ENCODE data around the gene NCKAP1. TPM values are rescaled to one million over a fixed set of nuclear protein-coding genes. Genes with fewer than 3 reads are reported as not detected.

NCKAP1 gene
- total RNA-seq, 1 donor from 2014 or later, result 106 TPM

DNA sequence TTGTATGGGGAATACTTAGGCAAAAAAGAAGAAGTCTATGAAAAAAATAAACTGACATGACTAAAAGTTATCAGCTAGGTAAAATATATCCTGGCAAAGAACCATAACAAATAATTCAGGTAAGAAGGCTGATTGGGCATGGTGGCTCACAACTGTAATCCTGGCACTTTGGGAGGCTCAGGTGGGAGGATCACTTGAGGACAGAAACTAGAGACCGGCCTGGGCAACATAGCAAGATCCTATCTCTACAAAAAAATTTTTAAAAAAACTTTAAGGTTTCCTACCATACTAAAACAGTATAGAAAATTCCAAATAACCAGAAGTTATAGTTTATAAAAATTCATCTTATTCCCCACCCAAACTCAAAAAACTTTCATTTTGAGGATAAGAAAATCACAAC lies 10.8 kb downstream of the NCKAP1 start:
- Mint-ChIP-seq H3K9me3 (no peaks in the 10 kb centered on the region), H3K4me1 (peaks cover 15% of the 10 kb centered on the region), H3K27ac (ENCODE audit: unreplicated experiment) (no peak overlapping the region), H3K36me3 (ENCODE audit: low read depth) (no peaks in the 10 kb centered on the region), H3K4me3 (no peak overlapping the region), H3K27me3 (ENCODE audit: low read depth) (no peaks in the 10 kb centered on the region)
- TF ChIP-seq, protein P1, sequence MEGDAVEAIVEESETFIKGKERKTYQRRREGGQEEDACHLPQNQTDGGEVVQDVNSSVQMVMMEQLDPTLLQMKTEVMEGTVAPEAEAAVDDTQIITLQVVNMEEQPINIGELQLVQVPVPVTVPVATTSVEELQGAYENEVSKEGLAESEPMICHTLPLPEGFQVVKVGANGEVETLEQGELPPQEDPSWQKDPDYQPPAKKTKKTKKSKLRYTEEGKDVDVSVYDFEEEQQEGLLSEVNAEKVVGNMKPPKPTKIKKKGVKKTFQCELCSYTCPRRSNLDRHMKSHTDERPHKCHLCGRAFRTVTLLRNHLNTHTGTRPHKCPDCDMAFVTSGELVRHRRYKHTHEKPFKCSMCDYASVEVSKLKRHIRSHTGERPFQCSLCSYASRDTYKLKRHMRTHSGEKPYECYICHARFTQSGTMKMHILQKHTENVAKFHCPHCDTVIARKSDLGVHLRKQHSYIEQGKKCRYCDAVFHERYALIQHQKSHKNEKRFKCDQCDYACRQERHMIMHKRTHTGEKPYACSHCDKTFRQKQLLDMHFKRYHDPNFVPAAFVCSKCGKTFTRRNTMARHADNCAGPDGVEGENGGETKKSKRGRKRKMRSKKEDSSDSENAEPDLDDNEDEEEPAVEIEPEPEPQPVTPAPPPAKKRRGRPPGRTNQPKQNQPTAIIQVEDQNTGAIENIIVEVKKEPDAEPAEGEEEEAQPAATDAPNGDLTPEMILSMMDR (conservative IDR thresholded peaks at IDR 0.05), result no peak
- no peak for DNase-seq (ENCODE audit: low read depth, low spot score)

DNA sequence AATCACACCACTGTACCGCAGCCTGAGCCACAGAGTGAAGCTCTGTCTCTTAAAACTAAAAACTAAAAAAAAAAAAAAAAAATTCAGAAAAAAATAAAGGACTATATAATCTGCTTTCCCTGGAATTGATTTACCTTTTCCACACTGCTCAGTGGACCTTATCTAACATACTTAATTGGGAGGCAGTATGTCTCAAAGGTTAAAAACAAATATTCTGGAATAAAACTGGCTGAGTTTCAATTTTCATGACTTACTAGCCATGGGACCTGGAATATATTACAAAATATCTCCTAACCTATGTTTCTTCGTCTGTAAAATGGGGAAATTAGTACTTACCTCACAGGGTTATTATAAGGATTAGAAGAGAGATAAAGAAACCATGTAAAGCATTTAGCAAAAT lies 11.8 kb downstream of the NCKAP1 start:
- DNase-seq (ENCODE audit: low read depth, low spot score), result no peak
- peaks cover 6% of the 10 kb centered on the region for H3K36me3 Mint-ChIP-seq (ENCODE audit: low read depth)
- H3K4me1 Mint-ChIP-seq, result peaks cover 10% of the 10 kb centered on the region
- H3K27ac Mint-ChIP-seq (ENCODE audit: unreplicated experiment), result no peak overlapping the region
- no peaks in the 10 kb centered on the region for H3K9me3 Mint-ChIP-seq
- H3K4me3 Mint-ChIP-seq, result no peak overlapping the region
- H3K27me3 Mint-ChIP-seq (ENCODE audit: low read depth), result no peaks in the 10 kb centered on the region
- TF ChIP-seq, protein P1 (conservative IDR thresholded peaks at IDR 0.05), result no peak

DNA sequence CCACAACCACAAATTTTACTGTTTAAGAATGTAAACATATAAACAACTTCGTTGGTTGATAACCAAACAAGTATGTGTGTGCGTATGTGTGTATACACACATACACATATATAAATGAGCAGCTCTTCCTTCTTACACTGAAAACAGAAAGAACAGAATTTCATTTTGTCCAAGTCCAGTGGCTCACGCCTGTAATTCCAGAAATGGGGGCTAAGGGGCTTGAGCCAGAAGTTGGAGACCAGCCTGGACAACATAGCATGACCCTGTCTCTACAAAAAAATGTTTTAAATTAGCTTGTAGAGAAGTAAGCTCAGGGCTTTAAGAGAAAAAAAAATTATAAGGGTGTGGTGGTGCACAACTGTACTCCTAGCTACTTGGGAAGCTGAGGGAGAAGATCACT lies 12.3 kb downstream of the NCKAP1 start:
- TF ChIP-seq, protein P1 (conservative IDR thresholded peaks at IDR 0.05), result no peak
- DNase-seq (ENCODE audit: low read depth, low spot score), result no peak
- Mint-ChIP-seq H3K36me3 (ENCODE audit: low read depth) (peaks cover 9% of the 10 kb centered on the region), H3K4me1 (peaks cover 10% of the 10 kb centered on the region), H3K27me3 (ENCODE audit: low read depth) (no peaks in the 10 kb centered on the region), H3K4me3 (no peak overlapping the region), H3K9me3 (peaks cover under 1% of the 10 kb centered on the region), H3K27ac (ENCODE audit: unreplicated experiment) (no peak overlapping the region)

DNA sequence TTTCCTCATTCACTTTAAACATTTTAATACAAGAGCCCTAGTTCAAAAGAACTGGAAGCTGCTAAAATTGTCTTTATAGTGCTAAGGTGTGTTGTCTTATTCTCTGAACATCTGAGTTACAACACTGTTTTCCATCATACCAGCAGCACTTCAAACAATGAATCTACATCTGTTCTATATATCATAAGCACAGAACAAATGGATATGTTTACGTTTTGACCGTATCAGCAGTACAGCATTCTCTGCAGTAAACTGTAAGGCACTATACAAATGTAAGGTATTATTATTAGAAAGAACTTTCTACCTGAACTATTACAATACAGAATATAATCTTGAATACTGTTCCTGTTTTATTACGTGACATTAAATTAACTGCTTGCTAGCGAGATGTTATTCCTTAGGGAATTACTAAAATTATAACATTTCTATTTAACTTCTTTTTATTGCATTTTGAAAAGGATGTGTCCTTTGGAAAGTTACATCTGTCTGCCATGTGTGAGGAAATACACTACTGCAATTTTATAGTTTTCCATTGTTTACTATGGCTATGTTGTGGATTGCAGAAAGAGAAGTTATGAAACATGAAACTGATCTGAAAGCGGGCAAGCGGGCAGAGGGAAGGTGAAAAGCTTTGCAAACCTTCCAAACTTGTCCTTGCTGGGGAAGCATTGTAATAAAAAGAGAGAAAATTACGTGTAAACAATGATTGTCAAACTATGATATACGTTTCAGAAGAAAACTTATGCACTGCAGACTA lies 13.7 kb downstream of the NCKAP1 start:
- no peak overlapping the region for H3K27ac Mint-ChIP-seq (ENCODE audit: unreplicated experiment)
- no peak overlapping the region for H3K4me3 Mint-ChIP-seq
- no peaks in the 10 kb centered on the region for H3K27me3 Mint-ChIP-seq (ENCODE audit: low read depth)
- peaks cover 3% of the 10 kb centered on the region for H3K9me3 Mint-ChIP-seq
- DNase-seq (ENCODE audit: low read depth, low spot score), result no peak
- TF ChIP-seq, protein P1 (conservative IDR thresholded peaks at IDR 0.05), result no peak
- H3K36me3 Mint-ChIP-seq (ENCODE audit: low read depth), result peaks cover 12% of the 10 kb centered on the region
- H3K4me1 Mint-ChIP-seq, result peaks cover 9% of the 10 kb centered on the region

DNA sequence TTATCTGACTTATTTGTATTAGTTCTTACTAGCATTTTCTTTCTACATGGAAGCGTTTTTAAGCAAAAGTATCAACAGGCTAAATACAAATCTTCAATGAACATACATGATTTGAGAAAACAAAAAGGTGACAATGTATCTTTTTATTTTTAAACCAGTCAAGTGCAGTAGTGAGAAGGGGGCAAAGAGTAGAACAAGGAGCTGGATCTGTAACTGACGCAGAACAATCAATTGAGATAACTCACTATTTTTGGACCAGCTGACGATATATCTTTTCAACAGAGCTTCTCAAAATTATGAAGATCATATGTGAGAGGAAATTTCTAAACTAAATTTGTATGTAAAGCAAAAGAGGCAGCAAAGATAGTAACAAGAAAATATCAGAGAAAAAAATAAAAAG lies 15.5 kb downstream of the NCKAP1 start:
- no peak for DNase-seq (ENCODE audit: low read depth, low spot score)
- Mint-ChIP-seq H3K4me1 (peaks cover 3% of the 10 kb centered on the region), H3K27ac (ENCODE audit: unreplicated experiment) (no peak overlapping the region), H3K9me3 (peaks cover 3% of the 10 kb centered on the region), H3K36me3 (ENCODE audit: low read depth) (peaks cover 12% of the 10 kb centered on the region), H3K4me3 (no peak overlapping the region), H3K27me3 (ENCODE audit: low read depth) (no peaks in the 10 kb centered on the region)
- TF ChIP-seq, protein P1 (conservative IDR thresholded peaks at IDR 0.05), result no peak

Data from neural crest cell (in vitro differentiated cells).